HG03108 (cell line): Measurements from ENCODE around the gene TPCN1.
A peak's percentile ranks its signal among the peaks of the same experiment; 100 is the strongest.

Experiments used
- ATAC-seq: cut with Tn5 transposase; IDR thresholded peaks from one replicate; pipeline ENCODE4 v1.9.1; 2021; ENCODE audit warnings: moderate library complexity; ENCODE audit not compliant: unreplicated experiment

The TPCN1 gene

GRCh38 chr12:113332688-113333417 is 111.6 kb downstream of the TPCN1 start:
- ATAC-seq, result no peak

DNA sequence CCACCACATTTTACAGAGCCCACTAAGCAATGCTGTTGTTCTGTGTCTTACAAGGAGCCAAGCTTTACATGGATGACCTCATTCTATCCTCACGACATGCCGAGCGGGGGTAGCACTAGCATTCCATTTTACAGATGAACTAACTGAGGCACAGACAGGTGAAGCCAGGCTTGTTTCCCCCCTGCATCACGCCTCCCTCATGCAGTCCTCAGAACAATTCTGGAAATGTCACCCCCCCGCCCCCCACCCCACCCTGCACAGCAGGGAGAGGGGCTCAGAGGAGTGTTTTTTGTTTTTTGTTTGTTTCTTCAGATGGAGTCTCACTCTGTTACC is 112.1 kb downstream of the TPCN1 start:
- ATAC-seq, result no peak

- ATAC-seq, result no peak
Measured at GRCh38 chr12:113333877-113334785, 112.9 kb downstream of the TPCN1 start.

- peak; percentile 84 for ATAC-seq
Measured at GRCh38 chr12:113334786-113335539, 113.7 kb downstream of the TPCN1 start, which contains the start of gene SLC8B1. Gene SLC8B1 (minus strand): TSS chr12:113335109. CDS start chr12:113332878, 2,231 bp downstream.

- ATAC-seq, result no peak
Measured at GRCh38 chr12:113339540-113339939, 118.3 kb downstream of the TPCN1 start.

DNA sequence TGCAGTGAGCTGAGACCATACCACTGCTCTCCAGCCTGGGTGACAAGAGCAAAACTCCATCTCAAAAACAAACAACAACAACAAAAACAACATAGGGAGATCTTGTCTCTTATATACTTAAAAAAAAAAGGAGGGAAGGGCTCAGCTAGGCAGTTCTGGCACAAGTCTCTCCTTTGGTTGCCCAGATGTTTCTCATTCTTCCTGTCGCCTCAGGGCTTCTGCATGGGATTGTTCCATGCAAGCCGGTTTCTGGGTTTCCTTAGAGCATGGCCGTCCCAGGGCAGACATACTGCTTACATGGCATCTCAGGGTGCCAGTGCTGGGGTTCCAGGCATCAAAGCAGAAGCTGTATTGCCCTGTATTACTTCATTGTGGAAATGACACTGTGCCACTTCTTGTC is 118.8 kb downstream of the TPCN1 start:
- no peak for ATAC-seq

DNA sequence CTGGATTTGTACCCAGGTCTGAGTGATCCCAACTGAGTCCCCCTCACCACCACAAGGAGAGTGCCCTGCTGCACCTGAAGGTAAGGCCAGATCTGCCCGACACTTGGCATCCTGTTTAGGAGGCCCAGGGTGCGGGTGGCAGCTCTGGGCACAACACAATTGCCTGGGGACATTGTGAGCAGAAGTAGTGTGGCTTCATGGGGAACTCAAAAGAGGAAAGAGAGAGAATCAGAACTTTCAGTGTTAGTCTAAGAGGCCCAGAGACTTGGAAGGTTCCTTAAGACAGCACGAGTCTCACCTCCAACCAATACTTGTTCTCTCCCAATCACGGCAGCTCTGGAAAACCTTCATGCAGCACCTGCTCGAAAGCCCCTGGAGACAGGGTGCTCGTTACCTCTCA is 120.3 kb downstream of the TPCN1 start:
- no peak for ATAC-seq

GRCh38 chr12:113345318-113345717 is 124.1 kb downstream of the TPCN1 start:
- no peak for ATAC-seq

GRCh38 chr12:113346353-113346752 is 125.1 kb downstream of the TPCN1 start:
- ATAC-seq, result no peak

GRCh38 chr12:113347107-113347506 is 125.8 kb downstream of the TPCN1 start:
- ATAC-seq, result no peak

DNA sequence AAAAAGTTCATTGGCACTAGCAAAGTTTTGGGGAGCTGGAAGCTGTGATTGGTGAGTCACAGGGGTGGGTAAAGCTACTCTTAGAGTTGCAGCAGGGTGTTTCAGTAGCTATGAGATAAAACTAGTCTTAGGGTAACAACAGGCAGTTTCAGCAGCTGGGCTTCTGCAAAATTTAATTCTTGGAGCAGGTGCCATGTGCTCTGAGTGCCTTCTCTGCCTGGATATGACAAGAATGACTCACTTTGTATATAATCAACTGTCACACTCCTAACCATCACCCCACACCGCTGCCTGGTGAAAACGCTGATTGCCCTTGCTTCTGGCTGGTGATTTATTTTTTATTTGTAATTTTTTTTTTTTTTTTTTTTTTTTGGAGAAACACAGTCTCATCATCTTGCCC is 126.6 kb downstream of the TPCN1 start:
- no peak for ATAC-seq
